Skeletal muscle tissue (tissue), 4 donors: ENCODE results near the gene SNX32. TPM values are rescaled to one million over a fixed set of nuclear protein-coding genes. Genes with fewer than 3 reads are reported as not detected.

Experiments
- H3K27ac ChIP-seq: one replicate; pipeline ENCODE4 v1.7.0; 2013; ENCODE audit warnings: mild to moderate bottlenecking, low read depth, low read length, inconsistent platforms
- H3K27me3 ChIP-seq, 3 donors: one replicate each; pipeline ENCODE4 v1.7.0; 2013; ENCODE audit warnings: low read length in 3 of 3; ENCODE audit not compliant: control insufficient read depth in 3 of 3, insufficient read depth in 3 of 3
- H3K36me3 ChIP-seq, 3 donors: one replicate each; pipeline ENCODE4 v1.7.0; 2013; ENCODE audit warnings: low read length in 3 of 3; ENCODE audit not compliant: control insufficient read depth in 3 of 3, insufficient read depth in 3 of 3
- H3K4me1 ChIP-seq, 3 donors: one replicate each; pipeline ENCODE4 v1.7.0; 2013; ENCODE audit warnings: low read length in 3 of 3, mild to moderate bottlenecking in 3 of 3; ENCODE audit not compliant: control insufficient read depth in 3 of 3, insufficient read depth in 3 of 3
- H3K4me3 ChIP-seq, 3 donors: one replicate each; pipeline ENCODE4 v1.7.0; 2013; ENCODE audit warnings: low read length in 3 of 3
- H3K9ac ChIP-seq, 3 donors: one replicate each; pipeline ENCODE4 v1.7.0; 2013; ENCODE audit warnings: low read length in 3 of 3, mild to moderate bottlenecking in 3 of 3, moderate library complexity in 2 of 3, low read depth in 1 of 3
- H3K9me3 ChIP-seq, 3 donors: one replicate each; pipeline ENCODE4 v1.7.0; 2013; ENCODE audit warnings: low read length in 3 of 3; ENCODE audit not compliant: control insufficient read depth in 3 of 3
- total RNA-seq: library from RNA; depleted of rRNA; stranded (reverse); fragments of >200 nt; gene quantifications from one replicate; pipeline ENCODE4 v1.2.3, GENCODE V29; 2014
- donor health status: Osteomylitis.

SNX32 gene
- total RNA-seq, 1 donor from 2014 or later, result under 0.01 TPM

- H3K4me3 ChIP-seq, result no peak overlapping the region
- no peaks in the 10 kb centered on the region for H3K9me3 ChIP-seq
- peaks cover 4 to 7% (median 5%) of the 10 kb centered on the region in 3 donors for H3K4me1 ChIP-seq
- no peak overlapping the region for H3K9ac ChIP-seq
- H3K27me3 ChIP-seq, result peaks cover 37 to 77% (median 70%) of the 10 kb centered on the region in 3 donors
- no peak overlapping the region for H3K27ac ChIP-seq
- no peaks in the 10 kb centered on the region for H3K36me3 ChIP-seq
Measured at GRCh38 chr11:65790104-65790901, 43.5 kb upstream of the SNX32 start.

- peaks cover 4 to 7% (median 4%) of the 10 kb centered on the region in 3 donors for H3K4me1 ChIP-seq
- H3K9me3 ChIP-seq, result no peaks in the 10 kb centered on the region
- no peaks in the 10 kb centered on the region for H3K36me3 ChIP-seq
- H3K9ac ChIP-seq, result no peak overlapping the region
- H3K4me3 ChIP-seq, result no peak overlapping the region
- H3K27ac ChIP-seq, result no peak overlapping the region
- peaks cover 29 to 76% (median 67%) of the 10 kb centered on the region in 3 donors for H3K27me3 ChIP-seq
Measured at GRCh38 chr11:65790902-65791650, 42.7 kb upstream of the SNX32 start.

GRCh38 chr11:65791719-65792213 lies 42.0 kb upstream of the SNX32 start:
- peaks cover 27 to 78% (median 68%) of the 10 kb centered on the region in 3 donors for H3K27me3 ChIP-seq
- H3K27ac ChIP-seq, result no peak overlapping the region
- no peaks in the 10 kb centered on the region for H3K36me3 ChIP-seq
- no peak overlapping the region for H3K9ac ChIP-seq
- peaks cover 0 to 7% (median 4%) of the 10 kb centered on the region in 3 donors for H3K4me1 ChIP-seq
- no peaks in the 10 kb centered on the region for H3K9me3 ChIP-seq
- no peak overlapping the region for H3K4me3 ChIP-seq

- H3K27ac ChIP-seq, result no peak overlapping the region
Measured at GRCh38 chr11:65792456-65792855, 41.3 kb upstream of the SNX32 start.

GRCh38 chr11:65793144-65793581 lies 40.6 kb upstream of the SNX32 start:
- Histone ChIP-seq H3K36me3 (no peaks in the 10 kb centered on the region), H3K27ac (no peak overlapping the region), H3K9ac (no peak overlapping the region), H3K27me3 (peaks cover 27 to 77% (median 69%) of the 10 kb centered on the region in 3 donors), H3K4me1 (no peaks in the 10 kb centered on the region), H3K9me3 (no peaks in the 10 kb centered on the region), H3K4me3 (no peak overlapping the region)

More at GRCh38 chr11:65792456-65792855, 41.3 kb upstream of the SNX32 start:
- H3K4me3 ChIP-seq, result no peak overlapping the region
- H3K9me3 ChIP-seq, result no peaks in the 10 kb centered on the region
- peaks cover 26 to 76% (median 68%) of the 10 kb centered on the region in 3 donors for H3K27me3 ChIP-seq
- H3K36me3 ChIP-seq, result no peaks in the 10 kb centered on the region
- no peak overlapping the region for H3K9ac ChIP-seq
- H3K4me1 ChIP-seq, result peaks cover 0 to 3% (median 2%) of the 10 kb centered on the region in 3 donors

- H3K9ac ChIP-seq, result no peak overlapping the region
- no peaks in the 10 kb centered on the region for H3K36me3 ChIP-seq
- H3K27ac ChIP-seq, result no peak overlapping the region
- H3K27me3 ChIP-seq, result peaks cover 22 to 72% (median 69%) of the 10 kb centered on the region in 3 donors
- H3K4me1 ChIP-seq, result no peaks in the 10 kb centered on the region
- no peak overlapping the region for H3K4me3 ChIP-seq
- no peaks in the 10 kb centered on the region for H3K9me3 ChIP-seq
Measured at GRCh38 chr11:65793625-65794400, 40.0 kb upstream of the SNX32 start.

- H3K4me3 ChIP-seq, result no peak overlapping the region
- H3K27me3 ChIP-seq, result peaks cover 15 to 63% (median 62%) of the 10 kb centered on the region in 3 donors
- no peaks in the 10 kb centered on the region for H3K9me3 ChIP-seq
- no peak overlapping the region for H3K9ac ChIP-seq
- no peak overlapping the region for H3K27ac ChIP-seq
- H3K36me3 ChIP-seq, result no peaks in the 10 kb centered on the region
- no peaks in the 10 kb centered on the region for H3K4me1 ChIP-seq
Measured at GRCh38 chr11:65794570-65795510, 38.9 kb upstream of the SNX32 start.

GRCh38 chr11:65796726-65797601 lies 36.8 kb upstream of the SNX32 start:
- Histone ChIP-seq H3K4me3 (no peak overlapping the region), H3K27me3 (peaks cover 22 to 62% (median 56%) of the 10 kb centered on the region in 3 donors), H3K9me3 (no peaks in the 10 kb centered on the region), H3K4me1 (no peaks in the 10 kb centered on the region), H3K36me3 (no peaks in the 10 kb centered on the region), H3K27ac (no peak overlapping the region), H3K9ac (no peak overlapping the region)
